Muscle layer of duodenum (tissue), 2 donors: Measurements from ENCODE around the gene ACSL4.

Experiments used
- H3K27ac ChIP-seq: one replicate; pipeline ENCODE4 v1.7.0; 2013; ENCODE audit warnings: mild to moderate bottlenecking, low read length
- H3K27me3 ChIP-seq: one replicate; pipeline ENCODE4 v1.7.0; 2013; ENCODE audit warnings: low read depth, mild to moderate bottlenecking, control low read depth, low read length
- H3K36me3 ChIP-seq, 2 donors: one replicate each; pipeline ENCODE4 v1.7.0; 2013; ENCODE audit warnings: low read length in 2 of 2, control low read depth in 1 of 2, mild to moderate bottlenecking in 1 of 2; ENCODE audit not compliant: insufficient read depth in 2 of 2, control insufficient read depth in 1 of 2
- H3K4me1 ChIP-seq, 2 donors: one replicate each; pipeline ENCODE4 v1.7.0; 2013; ENCODE audit warnings: low read length in 2 of 2, mild to moderate bottlenecking in 2 of 2, control low read depth in 1 of 2, moderate library complexity in 1 of 2; ENCODE audit not compliant: insufficient read depth in 2 of 2, control insufficient read depth in 1 of 2
- H3K4me3 ChIP-seq, 2 donors: one replicate each; pipeline ENCODE4 v1.7.0; 2013; ENCODE audit warnings: low read length in 2 of 2, low read depth in 1 of 2, mild to moderate bottlenecking in 1 of 2
- H3K9me3 ChIP-seq, 2 donors: one replicate each; pipeline ENCODE4 v1.7.0; 2013; ENCODE audit warnings: low read length in 2 of 2, control low read depth in 1 of 2, mild to moderate bottlenecking in 1 of 2; ENCODE audit not compliant: control insufficient read depth in 1 of 2
- donor health status: healthy.

ACSL4 gene

DNA sequence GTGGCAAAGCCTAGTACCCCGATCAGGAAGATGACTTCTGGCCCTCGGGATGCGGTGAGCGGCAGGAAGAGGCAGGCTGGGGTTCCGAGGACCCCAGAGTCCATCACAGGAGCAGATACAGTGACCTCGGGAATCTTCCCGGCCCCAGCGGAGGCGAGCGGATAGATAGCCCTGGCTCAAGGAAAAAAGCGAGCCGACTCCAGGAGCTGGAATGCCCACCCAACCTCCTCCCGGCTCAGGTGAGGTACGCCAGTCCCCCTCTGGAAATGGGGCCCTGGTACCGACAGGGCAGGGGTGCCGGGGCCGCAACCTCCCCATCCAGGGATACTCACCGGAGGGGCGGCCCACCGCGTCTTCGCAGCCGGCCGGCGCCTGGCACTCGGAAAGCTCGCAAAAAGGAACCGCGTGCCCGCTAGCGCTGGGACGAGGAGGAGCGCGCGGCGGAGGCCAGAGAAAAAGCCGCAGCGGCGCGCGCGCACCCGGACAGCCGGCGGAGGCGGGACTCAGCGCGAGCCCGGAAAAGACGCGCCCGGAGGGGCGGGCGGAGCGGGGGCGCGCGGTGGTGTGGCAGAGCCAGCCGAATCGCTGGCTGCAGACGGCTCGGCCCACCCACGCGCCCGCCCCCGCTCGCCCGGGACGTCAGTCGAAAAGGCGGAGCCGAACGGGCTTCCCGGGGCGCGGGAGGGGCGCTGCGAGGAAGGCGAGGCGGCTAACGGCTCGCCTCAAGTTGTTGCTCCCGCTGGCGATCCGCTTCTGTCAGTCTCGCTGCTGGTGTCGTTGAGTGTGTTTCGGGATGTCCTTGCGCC, at the start of gene ACSL4:
ACSL4 (minus strand) TSS at position 451 of the 806 bp plus-strand sequence. CDS start 49,894 bp downstream, outside the sequence.
- H3K36me3 ChIP-seq = peaks cover 0 to 4% of the 10 kb centered on the region in 2 donors
- H3K9me3 ChIP-seq = no peaks in the 10 kb centered on the region
- peak within 1 kb of the TSS; percentile 90 for H3K27ac ChIP-seq
- H3K4me1 ChIP-seq = peaks cover 0 to under 1% of the 10 kb centered on the region in 2 donors
- peak within 1 kb of the TSS; percentile 84 for H3K4me3 ChIP-seq
- no peaks in the 10 kb centered on the region for H3K27me3 ChIP-seq

- no peaks in the 10 kb centered on the region for H3K36me3 ChIP-seq
- H3K27me3 ChIP-seq = no peaks in the 10 kb centered on the region
- H3K4me1 ChIP-seq = no peaks in the 10 kb centered on the region
- H3K27ac ChIP-seq = no peak overlapping the region
- no peaks in the 10 kb centered on the region for H3K9me3 ChIP-seq
- H3K4me3 ChIP-seq = no peak overlapping the region
Measured at GRCh38 chrX:109777749-109778148, 44.7 kb upstream of the ACSL4 start.

- no peak overlapping the region for H3K27ac ChIP-seq
- no peaks in the 10 kb centered on the region for H3K9me3 ChIP-seq
- H3K4me3 ChIP-seq = no peak overlapping the region
- H3K36me3 ChIP-seq = no peaks in the 10 kb centered on the region
- H3K4me1 ChIP-seq = no peaks in the 10 kb centered on the region
- H3K27me3 ChIP-seq = no peaks in the 10 kb centered on the region
Measured at GRCh38 chrX:109776986-109777385, 43.9 kb upstream of the ACSL4 start.

GRCh38 chrX:109776432-109776831, 43.4 kb upstream of the ACSL4 start:
- no peak overlapping the region for H3K27ac ChIP-seq
- no peaks in the 10 kb centered on the region for H3K9me3 ChIP-seq
- H3K4me1 ChIP-seq = no peaks in the 10 kb centered on the region
- no peak overlapping the region for H3K4me3 ChIP-seq
- no peaks in the 10 kb centered on the region for H3K27me3 ChIP-seq
- H3K36me3 ChIP-seq = no peaks in the 10 kb centered on the region

DNA sequence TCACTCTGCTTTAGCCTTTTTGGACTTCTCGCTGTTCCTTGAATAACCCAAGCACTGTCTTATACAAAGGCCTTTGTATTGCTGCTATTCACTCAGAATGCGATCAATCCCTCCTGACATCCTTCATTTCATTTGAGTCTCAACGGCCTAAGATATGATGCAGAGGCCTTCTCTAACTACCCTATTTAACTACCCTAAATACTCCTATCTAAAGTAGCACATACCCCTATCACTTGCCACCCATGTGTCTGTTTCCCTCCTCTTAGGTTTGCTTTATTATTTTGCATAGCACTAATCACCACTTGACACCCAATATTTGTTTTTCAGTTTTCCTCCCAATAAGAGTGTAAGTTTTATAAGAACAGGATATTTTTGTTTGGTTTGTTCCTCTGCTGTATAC, 42.3 kb upstream of the ACSL4 start:
- Histone ChIP-seq H3K4me3 (no peak overlapping the region), H3K27me3 (no peaks in the 10 kb centered on the region)

DNA sequence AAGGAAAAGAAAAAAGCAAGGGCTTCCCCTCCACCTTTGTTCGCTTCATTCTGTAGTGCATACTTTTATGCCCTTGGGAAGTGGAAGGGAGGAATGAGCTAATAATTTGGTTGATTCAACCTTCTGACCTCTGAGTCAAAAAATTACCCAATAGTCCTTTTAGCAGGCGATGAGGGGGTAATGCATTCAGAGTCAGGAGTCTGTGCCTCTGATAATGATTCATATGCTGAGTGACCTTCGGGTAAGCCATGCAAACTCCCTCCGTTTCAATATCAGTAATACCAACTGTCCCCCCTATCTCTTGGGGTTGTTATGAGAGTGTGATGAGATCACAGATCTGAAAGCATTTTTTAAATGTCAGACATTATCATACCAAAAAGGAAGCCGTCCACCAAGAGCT, 41.6 kb upstream of the ACSL4 start:
- Histone ChIP-seq H3K4me1 (no peaks in the 10 kb centered on the region), H3K4me3 (no peak overlapping the region), H3K27me3 (no peaks in the 10 kb centered on the region), H3K27ac (no peak overlapping the region), H3K36me3 (no peaks in the 10 kb centered on the region), H3K9me3 (no peaks in the 10 kb centered on the region)

More for the DNA sequence above, 42.3 kb upstream of the ACSL4 start:
- no peaks in the 10 kb centered on the region for H3K4me1 ChIP-seq
- no peaks in the 10 kb centered on the region for H3K36me3 ChIP-seq
- peak overlapping the region; percentile 51 for H3K27ac ChIP-seq
- H3K9me3 ChIP-seq = no peaks in the 10 kb centered on the region

GRCh38 chrX:109774136-109774535, 41.1 kb upstream of the ACSL4 start:
- Histone ChIP-seq H3K4me1 (no peaks in the 10 kb centered on the region), H3K27me3 (no peaks in the 10 kb centered on the region), H3K27ac (no peak overlapping the region), H3K9me3 (no peaks in the 10 kb centered on the region), H3K36me3 (no peaks in the 10 kb centered on the region), H3K4me3 (no peak overlapping the region)

DNA sequence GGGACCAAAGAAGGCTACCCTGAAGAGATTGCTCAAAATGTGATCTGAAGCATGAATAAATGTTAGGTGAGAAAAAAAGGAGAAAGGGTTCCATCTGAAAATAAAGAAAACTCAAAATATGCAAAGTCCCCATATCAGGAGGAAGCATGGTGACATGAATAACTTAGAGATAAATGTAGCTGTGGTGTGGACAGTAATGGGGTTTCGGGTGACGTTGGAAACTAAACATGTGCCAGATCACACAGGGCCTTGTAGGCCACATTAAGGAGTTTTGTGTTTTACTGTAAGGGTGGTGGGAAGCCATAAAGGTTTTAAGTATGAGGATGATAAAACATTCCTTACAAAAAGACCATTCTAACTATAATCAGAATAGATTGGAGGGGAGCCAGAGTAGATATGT, 40.3 kb upstream of the ACSL4 start:
- no peaks in the 10 kb centered on the region for H3K9me3 ChIP-seq
- no peak overlapping the region for H3K4me3 ChIP-seq
- H3K27ac ChIP-seq = no peak overlapping the region
- no peaks in the 10 kb centered on the region for H3K4me1 ChIP-seq
- no peaks in the 10 kb centered on the region for H3K27me3 ChIP-seq
- H3K36me3 ChIP-seq = no peaks in the 10 kb centered on the region

DNA sequence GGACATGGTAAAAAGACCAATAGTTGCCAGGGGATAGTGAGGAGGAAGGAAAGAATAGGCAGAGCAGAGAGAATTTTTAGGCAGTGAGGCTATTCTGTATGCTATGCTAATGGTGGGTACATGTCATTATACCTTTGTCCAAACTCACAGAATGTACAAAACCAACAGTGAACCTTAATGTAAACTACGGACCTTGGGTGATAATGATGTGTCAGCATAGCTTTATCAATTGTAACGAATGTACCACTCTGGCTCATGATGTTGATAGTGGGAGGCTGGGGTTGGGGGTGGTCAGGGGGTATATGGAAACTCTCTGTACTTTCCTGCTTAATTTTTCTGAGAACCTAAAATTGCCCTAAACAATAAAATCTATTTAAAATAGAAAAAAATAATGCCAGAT, 37.7 kb upstream of the ACSL4 start:
- Histone ChIP-seq H3K4me1 (no peaks in the 10 kb centered on the region), H3K36me3 (no peaks in the 10 kb centered on the region), H3K27ac (no peak overlapping the region), H3K27me3 (no peaks in the 10 kb centered on the region), H3K9me3 (no peaks in the 10 kb centered on the region), H3K4me3 (no peak overlapping the region)

DNA sequence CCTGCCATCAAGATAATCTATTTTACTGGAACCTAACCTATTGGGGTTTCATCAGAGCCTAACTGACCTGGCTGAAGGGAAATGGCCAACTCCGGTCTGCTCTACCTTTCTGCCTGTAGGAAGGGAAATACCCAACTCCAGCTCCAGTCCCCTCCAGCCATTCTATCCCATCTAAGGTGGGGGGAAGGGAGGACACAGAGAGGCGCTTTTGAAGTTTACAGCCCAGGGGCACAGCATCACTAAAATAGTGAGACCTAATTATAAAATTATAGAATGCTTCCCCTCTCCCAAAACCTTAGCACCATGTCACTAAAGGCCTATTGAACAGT, 27.8 kb upstream of the ACSL4 start:
- Histone ChIP-seq H3K27me3 (no peaks in the 10 kb centered on the region), H3K4me3 (no peak overlapping the region), H3K27ac (no peak overlapping the region), H3K9me3 (no peaks in the 10 kb centered on the region), H3K36me3 (no peaks in the 10 kb centered on the region), H3K4me1 (no peaks in the 10 kb centered on the region)

DNA sequence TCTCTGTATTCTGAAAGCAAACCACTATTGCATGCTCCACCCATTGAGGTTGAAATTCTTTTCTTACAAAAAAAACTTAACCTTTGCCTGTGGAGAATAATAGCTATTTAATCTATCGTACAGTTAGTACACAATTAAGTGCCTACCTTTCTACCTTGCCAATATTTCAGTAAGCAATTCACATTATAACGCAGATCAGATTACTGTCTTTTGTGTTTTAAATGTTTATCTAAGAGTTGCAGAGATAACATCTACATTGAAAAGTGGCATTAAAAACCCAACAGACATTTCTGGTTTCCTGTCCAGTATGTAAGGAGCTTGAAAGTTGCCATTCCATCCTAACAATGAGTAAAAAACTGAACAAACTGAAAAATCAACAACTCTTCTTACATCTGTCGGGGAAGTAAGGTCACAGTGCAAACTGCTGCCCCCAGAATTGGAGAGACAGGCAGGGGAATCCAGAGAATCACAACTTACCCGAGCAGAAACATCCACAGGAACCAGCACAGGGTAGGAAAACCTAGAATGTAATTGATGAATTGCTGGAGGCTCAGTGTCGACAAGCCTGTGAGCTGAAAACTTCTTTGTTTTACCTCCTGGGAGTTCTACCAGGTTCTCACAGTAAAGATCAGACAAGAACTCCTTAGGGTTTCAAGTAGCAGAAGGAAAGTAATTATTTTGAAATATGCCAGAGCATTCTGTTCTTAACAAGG, 27.3 kb upstream of the ACSL4 start:
- no peak overlapping the region for H3K4me3 ChIP-seq
- no peaks in the 10 kb centered on the region for H3K27me3 ChIP-seq
- no peak overlapping the region for H3K27ac ChIP-seq
- H3K36me3 ChIP-seq = no peaks in the 10 kb centered on the region
- H3K9me3 ChIP-seq = no peaks in the 10 kb centered on the region
- H3K4me1 ChIP-seq = no peaks in the 10 kb centered on the region
